NT2/D1 (cell line): ENCODE results near the gene MACIR.

ENCODE experiments used
- DNase-seq: peaks from one replicate; pipeline ENCODE4 v3.0.0-alpha.2; 2011; ENCODE audit warnings: low read depth, low spot score
- H3K27me3 ChIP-seq: 2 replicates; pipeline ENCODE4 v1.6.0; 2011; ENCODE audit warnings: mild to moderate bottlenecking; ENCODE audit not compliant: insufficient read length, insufficient read depth
- H3K36me3 ChIP-seq: 2 replicates; pipeline ENCODE4 v1.6.1; 2011; ENCODE audit warnings: mild to moderate bottlenecking, low read length, mixed read lengths; ENCODE audit not compliant: insufficient read depth, insufficient read length
- H3K4me1 ChIP-seq: 2 replicates; pipeline ENCODE4 v1.5.1; 2011; ENCODE audit not compliant: insufficient read depth, insufficient read length
- H3K4me3 ChIP-seq: 2 replicates; pipeline ENCODE4 v1.5.1; 2011; ENCODE audit warnings: low read depth; ENCODE audit not compliant: insufficient read length
- H3K9ac ChIP-seq: 2 replicates; pipeline ENCODE4 v1.6.0; 2011; ENCODE audit warnings: low read depth; ENCODE audit not compliant: insufficient read length
- H3K9me3 ChIP-seq: 2 replicates; pipeline ENCODE4 v1.5.1; 2011; ENCODE audit warnings: mild to moderate bottlenecking, low read length; ENCODE audit not compliant: insufficient read depth
- SUZ12 ChIP-seq: IDR thresholded peaks from 2 replicates; pipeline ENCODE4 v1.6.1; 2011; ENCODE audit not compliant: insufficient read length, insufficient read depth; ENCODE audit errors: extremely low read depth
- YY1 ChIP-seq: IDR thresholded peaks from 2 replicates; pipeline ENCODE4 v1.6.1; 2011; ENCODE audit not compliant: insufficient read length, insufficient read depth
- ZNF274 ChIP-seq: IDR thresholded peaks from 2 replicates; pipeline ENCODE4 v1.6.1; 2011; ENCODE audit warnings: mild to moderate bottlenecking, low read depth, low read length

MACIR gene

GRCh38 chr5:103307470-103307869 lies 48.9 kb downstream of the MACIR start:
- H3K27me3 ChIP-seq = no peaks in the 10 kb centered on the region
- no peaks in the 10 kb centered on the region for H3K4me1 ChIP-seq
- no peaks in the 10 kb centered on the region for H3K36me3 ChIP-seq
- H3K9ac ChIP-seq = no peak overlapping the region
- no peak for TF ChIP-seq SUZ12
- TF ChIP-seq ZNF274 = no peak
- no peak for TF ChIP-seq YY1
- H3K9me3 ChIP-seq = no peaks in the 10 kb centered on the region
- no peak overlapping the region for H3K4me3 ChIP-seq
- no peak for DNase-seq

- DNase-seq = no peak
- Histone ChIP-seq H3K36me3 (no peaks in the 10 kb centered on the region), H3K9me3 (no peaks in the 10 kb centered on the region), H3K27me3 (no peaks in the 10 kb centered on the region), H3K9ac (no peak overlapping the region), H3K4me1 (no peaks in the 10 kb centered on the region), H3K4me3 (no peak overlapping the region)
- TF ChIP-seq ZNF274 = no peak
- TF ChIP-seq SUZ12 = no peak
- no peak for TF ChIP-seq YY1
Observed at GRCh38 chr5:103308774-103309173, 50.2 kb downstream of the MACIR start.

GRCh38 chr5:103313056-103313455 lies 54.5 kb downstream of the MACIR start:
- no peak for TF ChIP-seq ZNF274
- no peak for DNase-seq

GRCh38 chr5:103315455-103315854 lies 56.9 kb downstream of the MACIR start:
- TF ChIP-seq SUZ12 (no peak), YY1 (no peak), ZNF274 (no peak)
- no peak overlapping the region for H3K9ac ChIP-seq
- DNase-seq = no peak
- H3K4me1 ChIP-seq = no peaks in the 10 kb centered on the region
- no peaks in the 10 kb centered on the region for H3K36me3 ChIP-seq
- no peak overlapping the region for H3K4me3 ChIP-seq
- no peaks in the 10 kb centered on the region for H3K9me3 ChIP-seq
- H3K27me3 ChIP-seq = no peaks in the 10 kb centered on the region

More at GRCh38 chr5:103313056-103313455, 54.5 kb downstream of the MACIR start:
- Histone ChIP-seq H3K4me3 (no peak overlapping the region), H3K9ac (no peak overlapping the region), H3K36me3 (no peaks in the 10 kb centered on the region), H3K4me1 (no peaks in the 10 kb centered on the region), H3K9me3 (no peaks in the 10 kb centered on the region), H3K27me3 (no peaks in the 10 kb centered on the region)

- DNase-seq = no peak
- Histone ChIP-seq H3K27me3 (no peaks in the 10 kb centered on the region), H3K4me1 (no peaks in the 10 kb centered on the region), H3K36me3 (no peaks in the 10 kb centered on the region), H3K4me3 (no peak overlapping the region), H3K9me3 (no peaks in the 10 kb centered on the region), H3K9ac (no peak overlapping the region)
- TF ChIP-seq ZNF274 = no peak
- no peak for TF ChIP-seq YY1
- no peak for TF ChIP-seq SUZ12
Observed at GRCh38 chr5:103327451-103327850, 68.9 kb downstream of the MACIR start.

GRCh38 chr5:103327893-103328292 lies 69.3 kb downstream of the MACIR start:
- Histone ChIP-seq H3K9me3 (no peaks in the 10 kb centered on the region), H3K9ac (no peak overlapping the region), H3K27me3 (no peaks in the 10 kb centered on the region), H3K4me3 (no peak overlapping the region), H3K36me3 (no peaks in the 10 kb centered on the region), H3K4me1 (no peaks in the 10 kb centered on the region)
- DNase-seq = no peak
- TF ChIP-seq SUZ12 = no peak
- TF ChIP-seq ZNF274 = no peak
- TF ChIP-seq YY1 = no peak
